Measurements from ENCODE around the gene KATNAL1.

DNA sequence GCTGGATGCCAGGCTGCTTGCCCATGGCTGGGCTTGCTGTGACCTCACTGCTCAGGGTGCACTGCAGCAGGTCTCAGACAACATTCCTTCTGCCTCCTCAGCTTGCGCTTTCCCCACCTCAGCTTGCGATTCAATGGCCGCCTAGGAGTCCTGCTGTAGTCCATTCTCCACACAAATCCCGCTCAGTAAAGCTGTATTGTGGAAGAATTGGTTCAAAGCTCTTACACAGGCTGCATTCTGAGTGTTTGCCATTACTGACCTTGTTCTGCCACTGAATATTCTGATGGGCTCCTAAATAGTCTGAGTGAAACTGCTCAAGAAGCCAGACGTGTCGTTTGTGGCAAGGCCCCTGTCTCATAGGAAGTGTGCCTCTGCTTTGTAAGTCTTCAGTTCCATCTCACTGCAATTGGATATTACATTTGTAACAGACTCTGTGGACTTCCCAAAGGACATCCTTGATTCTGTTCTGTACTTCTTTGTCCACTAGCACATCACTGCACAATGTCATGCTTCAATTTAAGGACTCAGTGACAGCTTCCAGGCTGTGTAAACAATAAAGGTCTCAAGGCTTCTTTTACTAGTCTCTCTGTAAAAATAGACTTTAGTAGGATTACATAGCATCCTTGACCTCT lies 49.8 kb downstream of the KATNAL1 start:
- no peak for TF ChIP-seq CTCF (IDR thresholded peaks at IDR 0.05)
- no peak for TF ChIP-seq POLR2A (IDR thresholded peaks at IDR 0.05)
- no peak for TF ChIP-seq POLR2AphosphoS5 (IDR thresholded peaks at IDR 0.05)

All from prostate gland (tissue), 2 donors.